Measurements from ENCODE around the gene SOX11. TPM values are rescaled to one million over a fixed set of nuclear protein-coding genes. Genes with fewer than 3 reads are reported as not detected.

SOX11 gene
- total RNA-seq, 1 experiment from 2014 or later = 0.02 TPM

DNA sequence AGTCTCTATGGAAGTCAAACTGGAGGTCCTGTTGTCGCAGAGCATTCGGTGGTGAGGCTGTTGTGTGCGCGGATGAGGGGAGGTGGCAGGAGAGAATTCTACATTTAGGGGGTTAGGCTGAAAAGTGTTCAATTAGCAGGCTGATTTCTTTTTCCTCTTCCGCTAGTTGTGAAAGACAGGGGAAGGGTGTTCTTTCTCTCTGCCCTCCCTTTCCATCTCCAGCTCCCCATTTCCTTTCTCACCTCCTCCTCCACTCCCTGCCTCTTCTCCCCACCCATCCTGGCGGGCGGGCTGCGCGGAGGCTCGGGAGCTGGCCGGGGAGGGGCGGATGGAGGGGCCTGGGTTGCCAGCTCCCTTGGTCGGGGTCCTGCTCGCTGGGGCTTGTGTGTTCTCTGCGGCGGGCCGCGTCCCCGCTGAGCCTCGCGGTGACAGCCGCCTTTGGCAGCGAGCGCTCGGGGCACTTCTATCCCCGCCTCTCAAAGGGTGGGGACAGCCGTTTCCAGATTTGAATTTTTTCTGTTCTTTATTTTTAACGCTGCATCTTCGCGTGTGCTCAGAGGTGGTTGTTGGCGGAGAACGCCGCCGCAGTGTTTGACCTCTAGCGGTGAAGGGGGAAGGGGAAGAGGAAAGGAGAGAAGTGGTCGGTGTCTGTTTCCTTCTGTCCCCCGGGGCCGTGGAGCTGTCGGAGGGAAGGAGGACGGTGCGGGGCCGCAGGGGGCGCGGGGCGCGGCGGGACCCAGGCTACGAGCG lies 3.6 kb downstream of the SOX11 start:
- POLR2A ChIA-PET = no interaction called here
- Histone ChIP-seq H3K79me2 (ENCODE audit: insufficient read depth, low read length) (no peaks in the 10 kb centered on the region), H3K4me1 (ENCODE audit: control insufficient read depth in 1 of 2, insufficient read depth in 2 of 2, low read length in 2 of 2) (no peaks in the 10 kb centered on the region), H3K9me3 (ENCODE audit: control insufficient read depth in 1 of 2, insufficient read depth in 1 of 2, low read depth in 1 of 2, low read length in 2 of 2) (peaks cover 0 to 3% of the 10 kb centered on the region in 2 experiments; a peak in 2 of 4 replicates), H4K20me1 (ENCODE audit: insufficient read depth) (no peaks in the 10 kb centered on the region), H3K4me3 (replicated peaks in 1 of 2; ENCODE audit: low read depth in 1 of 2, low read length in 2 of 2) (no peak overlapping the region), H3K4me2 (ENCODE audit: low read length) (no peak overlapping the region), H3K27ac (ENCODE audit: low read depth, low read length) (no peak overlapping the region), H2AFZ (ENCODE audit: low read depth, low read length, poor library complexity, severe bottlenecking) (no peak overlapping the region), H3K9me2 (ENCODE audit: insufficient read depth) (no peaks in the 10 kb centered on the region), H3K36me3 (ENCODE audit: control insufficient read depth in 1 of 2, insufficient read depth in 2 of 2, low read length in 2 of 2) (no peaks in the 10 kb centered on the region), H3K27me3 (ENCODE audit: insufficient read depth, low read length) (no peaks in the 10 kb centered on the region), H3K9ac (ENCODE audit: low read length) (no peak overlapping the region)
- RAD21 ChIA-PET (ENCODE audit: low non-redundant PET in 1 of 2, low total read pairs in 2 of 2, uncharacterized antibody in 2 of 2, unreplicated experiment in 2 of 2) = no interaction called here
- CTCF ChIA-PET = no interaction called here
- intact Hi-C loops (cut with micrococcal nuclease) = no loop called here
- BruUV-seq (replicated peaks) = no TSS peak
- no peak for TF ChIP-seq EGR1 (IDR thresholded peaks at IDR 0.05; ENCODE audit: low read depth)
- no peak for TF ChIP-seq MAX (IDR thresholded peaks at IDR 0.05)
- no peak for TF ChIP-seq ZNF274 (IDR thresholded peaks at IDR 0.05; ENCODE audit: low read depth, low read length)
- no peak for TF ChIP-seq YY1 (IDR thresholded peaks at IDR 0.05; ENCODE audit: extremely low read depth, insufficient replicate concordance, low read depth, low read length)
- TF ChIP-seq JUND (IDR thresholded peaks at IDR 0.05) = no peak
- TF ChIP-seq RAD21 (IDR thresholded peaks at IDR 0.05; ENCODE audit: low read depth) = no peak
- TF ChIP-seq CEBPB (IDR thresholded peaks at IDR 0.05; ENCODE audit: low read depth) = no peak
- no peak for TF ChIP-seq TCF7L2 (IDR thresholded peaks at IDR 0.05; ENCODE audit: borderline replicate concordance, extremely low read depth, insufficient read depth, insufficient read length)
- TF ChIP-seq ELF1 (IDR thresholded peaks at IDR 0.05; ENCODE audit: borderline replicate concordance, low read depth) = no peak
- ATAC-seq (no peak), DNase-seq (ENCODE audit: low read depth, low spot score) (no peak)

DNA sequence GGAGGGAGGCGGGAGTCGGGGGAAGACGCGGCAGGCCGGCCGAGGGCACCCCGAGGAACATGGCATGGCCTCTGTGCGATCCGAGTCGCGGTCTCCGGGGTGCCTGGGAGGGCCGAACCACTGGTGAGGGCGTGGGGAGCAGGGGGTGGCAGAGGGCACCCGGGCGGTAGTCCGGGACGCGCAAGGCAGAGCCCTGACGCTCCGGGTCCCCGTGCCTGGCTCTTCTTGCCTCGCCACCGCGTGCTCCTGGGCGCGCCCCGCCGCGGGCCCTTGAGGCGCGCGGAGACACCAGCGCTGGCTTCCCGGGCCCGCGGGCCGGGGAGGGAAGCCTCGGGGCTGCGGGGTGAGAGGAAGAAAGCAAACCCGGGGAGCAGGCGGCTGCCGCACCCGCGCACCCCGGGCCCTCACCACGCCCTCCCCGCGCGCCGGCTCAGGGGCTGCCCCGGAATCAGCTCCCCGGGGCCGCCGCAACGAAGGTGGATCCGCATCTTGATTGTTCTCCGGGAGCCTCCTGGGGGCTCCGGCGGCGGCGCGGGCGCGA lies 4.3 kb downstream of the SOX11 start:
- Histone ChIP-seq H3K36me3 (ENCODE audit: control insufficient read depth in 1 of 2, insufficient read depth in 2 of 2, low read length in 2 of 2) (no peaks in the 10 kb centered on the region), H2AFZ (ENCODE audit: low read depth, low read length, poor library complexity, severe bottlenecking) (no peak overlapping the region), H3K79me2 (ENCODE audit: insufficient read depth, low read length) (no peaks in the 10 kb centered on the region), H3K27me3 (ENCODE audit: insufficient read depth, low read length) (no peaks in the 10 kb centered on the region), H3K4me2 (ENCODE audit: low read length) (no peak overlapping the region), H3K4me1 (ENCODE audit: control insufficient read depth in 1 of 2, insufficient read depth in 2 of 2, low read length in 2 of 2) (no peaks in the 10 kb centered on the region), H4K20me1 (ENCODE audit: insufficient read depth) (no peaks in the 10 kb centered on the region), H3K27ac (ENCODE audit: low read depth, low read length) (no peak overlapping the region), H3K9me3 (ENCODE audit: control insufficient read depth in 1 of 2, insufficient read depth in 1 of 2, low read depth in 1 of 2, low read length in 2 of 2) (peaks cover 0 to 5% of the 10 kb centered on the region in 2 experiments; a peak in 2 of 4 replicates), H3K9ac (ENCODE audit: low read length) (no peak overlapping the region), H3K4me3 (replicated peaks in 1 of 2; ENCODE audit: low read depth in 1 of 2, low read length in 2 of 2) (no peak overlapping the region), H3K9me2 (ENCODE audit: insufficient read depth) (no peaks in the 10 kb centered on the region)
- ChIA-PET CTCF (no interaction called here), RAD21 (ENCODE audit: low non-redundant PET in 1 of 2, low total read pairs in 2 of 2, uncharacterized antibody in 2 of 2, unreplicated experiment in 2 of 2) (no interaction called here), POLR2A (no interaction called here)
- no peak for ATAC-seq
- DNase-seq (ENCODE audit: low read depth, low spot score) = no peak
- intact Hi-C loops (cut with micrococcal nuclease) = no loop called here
- BruUV-seq (replicated peaks) = no TSS peak
- TF ChIP-seq ELF1 (IDR thresholded peaks at IDR 0.05; ENCODE audit: borderline replicate concordance, low read depth) (no peak), CEBPB (IDR thresholded peaks at IDR 0.05; ENCODE audit: low read depth) (no peak), TCF7L2 (IDR thresholded peaks at IDR 0.05; ENCODE audit: borderline replicate concordance, extremely low read depth, insufficient read depth, insufficient read length) (no peak), EZH2phosphoT487 (IDR thresholded peaks at IDR 0.05; ENCODE audit: borderline replicate concordance) (no peak), SIN3A (IDR thresholded peaks at IDR 0.05; ENCODE audit: low read depth) (no peak), POLR2AphosphoS5 (IDR thresholded peaks at IDR 0.05; ENCODE audit: low read depth, low read length) (no peak), FOSL1 (IDR thresholded peaks at IDR 0.05; ENCODE audit: low read depth) (no peak)
- TF ChIP-seq, protein P1, sequence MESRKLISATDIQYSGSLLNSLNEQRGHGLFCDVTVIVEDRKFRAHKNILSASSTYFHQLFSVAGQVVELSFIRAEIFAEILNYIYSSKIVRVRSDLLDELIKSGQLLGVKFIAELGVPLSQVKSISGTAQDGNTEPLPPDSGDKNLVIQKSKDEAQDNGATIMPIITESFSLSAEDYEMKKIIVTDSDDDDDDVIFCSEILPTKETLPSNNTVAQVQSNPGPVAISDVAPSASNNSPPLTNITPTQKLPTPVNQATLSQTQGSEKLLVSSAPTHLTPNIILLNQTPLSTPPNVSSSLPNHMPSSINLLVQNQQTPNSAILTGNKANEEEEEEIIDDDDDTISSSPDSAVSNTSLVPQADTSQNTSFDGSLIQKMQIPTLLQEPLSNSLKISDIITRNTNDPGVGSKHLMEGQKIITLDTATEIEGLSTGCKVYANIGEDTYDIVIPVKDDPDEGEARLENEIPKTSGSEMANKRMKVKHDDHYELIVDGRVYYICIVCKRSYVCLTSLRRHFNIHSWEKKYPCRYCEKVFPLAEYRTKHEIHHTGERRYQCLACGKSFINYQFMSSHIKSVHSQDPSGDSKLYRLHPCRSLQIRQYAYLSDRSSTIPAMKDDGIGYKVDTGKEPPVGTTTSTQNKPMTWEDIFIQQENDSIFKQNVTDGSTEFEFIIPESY (IDR thresholded peaks at IDR 0.05; ENCODE audit: extremely low read depth, insufficient replicate concordance, low read length) = no peak

Measured in HCT116 (cell line).